Esophagus muscularis mucosa (tissue), 3 donors: ENCODE measurements around the gene SLC25A1.

Experiments
- POLR2A ChIP-seq: fragments of 450-650 bp; IDR thresholded peaks from one replicate; pipeline ENCODE4 v1.6.1; 2017; ENCODE audit warnings: antibody characterized with exemption, moderate library complexity, mild to moderate bottlenecking, low read depth
- TF ChIP-seq, protein P1 (sequence below), 3 experiments: fragments of 200-600 bp in 2 of 3; fragments of 450-650 bp in 1 of 3; sonication (generic) in 2 of 3; IDR thresholded peaks; one replicate each; pipeline ENCODE4 v1.5.1; 2017 to 2019; ENCODE audit warnings: antibody characterized with exemption in 3 of 3, mild to moderate bottlenecking in 2 of 3, moderate library complexity in 1 of 3

DNA sequence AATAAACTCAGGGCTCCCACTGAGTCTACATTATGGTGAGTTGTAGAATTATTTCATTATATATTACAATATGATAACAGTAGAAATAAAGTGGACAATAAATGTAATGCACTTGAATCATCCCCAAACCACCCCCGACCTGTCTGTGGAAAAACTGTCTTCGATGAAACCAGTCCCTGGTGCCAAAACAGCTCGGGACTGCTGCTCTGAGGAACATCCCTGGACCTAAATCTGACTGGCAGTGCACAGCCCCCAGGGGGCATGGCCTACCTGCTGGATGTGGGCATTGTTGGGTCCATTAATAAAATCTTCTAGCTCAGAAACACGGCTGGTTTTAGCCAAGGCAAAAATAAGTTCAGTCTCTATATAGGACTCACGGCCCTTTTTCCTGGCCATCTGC is 29.3 kb upstream of the SLC25A1 start:
- TF ChIP-seq POLR2A = no peak
- TF ChIP-seq, protein P1, sequence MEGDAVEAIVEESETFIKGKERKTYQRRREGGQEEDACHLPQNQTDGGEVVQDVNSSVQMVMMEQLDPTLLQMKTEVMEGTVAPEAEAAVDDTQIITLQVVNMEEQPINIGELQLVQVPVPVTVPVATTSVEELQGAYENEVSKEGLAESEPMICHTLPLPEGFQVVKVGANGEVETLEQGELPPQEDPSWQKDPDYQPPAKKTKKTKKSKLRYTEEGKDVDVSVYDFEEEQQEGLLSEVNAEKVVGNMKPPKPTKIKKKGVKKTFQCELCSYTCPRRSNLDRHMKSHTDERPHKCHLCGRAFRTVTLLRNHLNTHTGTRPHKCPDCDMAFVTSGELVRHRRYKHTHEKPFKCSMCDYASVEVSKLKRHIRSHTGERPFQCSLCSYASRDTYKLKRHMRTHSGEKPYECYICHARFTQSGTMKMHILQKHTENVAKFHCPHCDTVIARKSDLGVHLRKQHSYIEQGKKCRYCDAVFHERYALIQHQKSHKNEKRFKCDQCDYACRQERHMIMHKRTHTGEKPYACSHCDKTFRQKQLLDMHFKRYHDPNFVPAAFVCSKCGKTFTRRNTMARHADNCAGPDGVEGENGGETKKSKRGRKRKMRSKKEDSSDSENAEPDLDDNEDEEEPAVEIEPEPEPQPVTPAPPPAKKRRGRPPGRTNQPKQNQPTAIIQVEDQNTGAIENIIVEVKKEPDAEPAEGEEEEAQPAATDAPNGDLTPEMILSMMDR (IDR thresholded peaks at IDR 0.05) = no peak
